Endothelial cell of umbilical vein (primary cell): ENCODE measurements around the gene LSM14B. TPM values are rescaled to one million over a fixed set of nuclear protein-coding genes. Genes with fewer than 3 reads are reported as not detected.

ENCODE experiments used
- BruUV-seq: library from RNA; stranded (reverse); fragments of 400-500 nt; replicated peaks from 2 replicates; lab custom pipeline; 2021; lab: Mats Ljungman, UMichigan
- CTCF ChIA-PET: fragments of 300-600, 350-600 bp; sonication (Branson Sonifier 250); formaldehyde crosslinking; loops from one replicate; lab custom pipeline; 2021; ENCODE audit warnings: antibody characterized with exemption, inconsistent platforms; lab: Charles Lee
- POLR2A ChIA-PET: fragments of 300-600, 350-600 bp; sonication (Branson Sonifier 250); formaldehyde crosslinking; loops from one replicate; lab custom pipeline; 2021; ENCODE audit warnings: antibody characterized with exemption, inconsistent platforms; lab: Charles Lee
- DNase-seq: peaks from one replicate; pipeline ENCODE4 v3.0.0-alpha.2; 2011; ENCODE audit warnings: low read depth, low spot score
- FAIRE-seq: peaks from 2 replicates; lab custom pipeline; 2011; peaks lifted over from hg19 to GRCh38; lab: Jason Lieb, UNC
- H2AFZ ChIP-seq: 2 replicates; pipeline ENCODE4 v1.6.0; 2012; ENCODE audit warnings: low read depth, low read length, control low read depth, inconsistent platforms
- H3K27ac ChIP-seq: 2 replicates; pipeline ENCODE4 v1.5.1; 2011; ENCODE audit warnings: low read depth, mild to moderate bottlenecking, control low read depth, low read length, moderate library complexity; ENCODE audit not compliant: insufficient read depth
- H3K27me3 ChIP-seq, 2 experiments: 2 replicates each; pipeline versions ENCODE4 v1.6.0 to v1.6.1; 2011; ENCODE audit warnings: low read length in 2 of 2, mixed read lengths in 1 of 2; ENCODE audit not compliant: control insufficient read depth in 2 of 2, insufficient read depth in 2 of 2
- H3K36me3 ChIP-seq, 2 experiments: 2 replicates in 1 of 2; 3 replicates in 1 of 2; pipeline ENCODE4 v1.5.1; 2011; ENCODE audit warnings: low read length in 2 of 2, mild to moderate bottlenecking in 1 of 2, moderate library complexity in 1 of 2; ENCODE audit not compliant: control insufficient read depth in 2 of 2, insufficient read depth in 2 of 2; ENCODE audit errors: extremely low read depth in 1 of 2
- H3K4me1 ChIP-seq: 3 replicates; pipeline ENCODE4 v1.5.1; 2011; ENCODE audit warnings: mild to moderate bottlenecking, low read length; ENCODE audit not compliant: control insufficient read depth, insufficient read depth; ENCODE audit errors: extremely low read depth
- H3K4me2 ChIP-seq: 2 replicates; pipeline ENCODE4 v1.6.1; 2011; ENCODE audit warnings: low read length, control low read depth, mixed read lengths; ENCODE audit not compliant: insufficient read depth
- H3K4me3 ChIP-seq, 3 experiments: fragments of 200-600 bp in 1 of 3; sonication (generic), shearing (Covaris generic) in 1 of 3; replicated peaks in 1 of 3; 2 replicates each; pipeline ENCODE4 v1.5.1; 2011 to 2016; ENCODE audit warnings: control low read depth in 3 of 3, low read length in 3 of 3, mild to moderate bottlenecking in 2 of 3, inconsistent platforms in 1 of 3, low read depth in 1 of 3, moderate library complexity in 1 of 3; ENCODE audit not compliant: insufficient read depth in 1 of 3
- H3K79me2 ChIP-seq: 2 replicates; pipeline ENCODE4 v1.6.0; 2012; ENCODE audit warnings: low read length, inconsistent platforms; ENCODE audit not compliant: control insufficient read depth, insufficient read depth
- H3K9ac ChIP-seq: replicated peaks from 2 replicates; pipeline ENCODE3; 2011; ENCODE audit warnings: low read length, control low read depth; ENCODE audit not compliant: insufficient read depth; ENCODE audit errors: extremely low read depth
- H3K9me1 ChIP-seq: replicated peaks from 3 replicates; pipeline ENCODE4 v1.6.0; 2011; ENCODE audit warnings: mild to moderate bottlenecking, low read length; ENCODE audit not compliant: control insufficient read depth, insufficient read depth; ENCODE audit errors: extremely low read depth
- H3K9me3 ChIP-seq: replicated peaks from 2 replicates; pipeline ENCODE4 v1.5.1; 2012; ENCODE audit warnings: low read length, inconsistent platforms; ENCODE audit not compliant: control insufficient read depth, insufficient read depth
- H4K20me1 ChIP-seq: replicated peaks from 2 replicates; pipeline ENCODE3; 2011; ENCODE audit warnings: mild to moderate bottlenecking, low read length; ENCODE audit not compliant: control insufficient read depth, insufficient read depth; ENCODE audit errors: extremely low read depth
- EZH2 ChIP-seq: IDR thresholded peaks from 2 replicates; pipeline ENCODE4 v1.6.1; 2012; ENCODE audit warnings: borderline replicate concordance, low read depth, mild to moderate bottlenecking, moderate library complexity, low read length, inconsistent platforms; ENCODE audit not compliant: severe bottlenecking
- FOS ChIP-seq: IDR thresholded peaks from 2 replicates; pipeline ENCODE4 v1.6.1; 2011; ENCODE audit warnings: mild to moderate bottlenecking, low read length, moderate library complexity, borderline replicate concordance; ENCODE audit not compliant: insufficient read depth
- GATA2 ChIP-seq: IDR thresholded peaks from 2 replicates; pipeline ENCODE4 v1.7.0; 2011; ENCODE audit warnings: low read depth, mild to moderate bottlenecking, moderate library complexity, mixed read lengths, low read length; ENCODE audit not compliant: insufficient read length, insufficient read depth
- JUN ChIP-seq: IDR thresholded peaks from 2 replicates; pipeline ENCODE4 v1.6.1; 2011; ENCODE audit warnings: borderline replicate concordance, low read depth; ENCODE audit not compliant: insufficient read length, insufficient read depth
- MYC ChIP-seq: IDR thresholded peaks from one replicate; pipeline ENCODE4 v1.6.1; 2011; ENCODE audit warnings: mild to moderate bottlenecking, low read depth, low read length
- POLR2A ChIP-seq: IDR thresholded peaks from 2 replicates; pipeline ENCODE4 v1.6.1; 2012; ENCODE audit warnings: low read depth, mild to moderate bottlenecking, control low read depth, low read length
- POLR2AphosphoS5 ChIP-seq: IDR thresholded peaks from 2 replicates; pipeline ENCODE4 v1.6.1; 2012; ENCODE audit warnings: low read depth, mild to moderate bottlenecking, control low read depth, low read length, moderate library complexity; ENCODE audit not compliant: insufficient read depth
- dilution Hi-C: fragments of 300-500 bp; cut with MboI; formaldehyde crosslinking; loops from one replicate; pipeline ENCODE4 v1.15.0; 2019; ENCODE audit warnings: low sequenced_read_pairs; ENCODE audit not compliant: extremely low pct_ligation_motif_present
- intact Hi-C: fragments of 100-400 bp; cut with micrococcal nuclease; formaldehyde crosslinking; loops from one replicate; pipeline ENCODE4 v1.10.0; 2022
- polyA plus RNA-seq, 4 experiments: library from polyadenylated mRNA; depleted of rRNA in 3 of 4; stranded (reverse) in 3 of 4; unstranded in 1 of 4; fragments of >200 nt; gene quantifications; 2 replicates each; pipeline versions ENCODE4 v1.2.1 to v1.2.3, GENCODE V29; 2011 to 2012; ENCODE audit warnings: missing spikeins in 1 of 4
- total RNA-seq: library from RNA; stranded (reverse); gene quantifications from 2 replicates; pipeline ENCODE4 v1.2.3, GENCODE V29; 2021
- TF ChIP-seq, protein P1 (sequence below): IDR thresholded peaks from 2 replicates; pipeline ENCODE4 v1.6.1; 2011; ENCODE audit not compliant: insufficient read depth, insufficient read length
- TF ChIP-seq, protein P2 (sequence below), 2 donors: IDR thresholded peaks; 1 replicate in 1 of 2; 2 replicates in 1 of 2; pipeline ENCODE4 v1.5.1; 2011; ENCODE audit warnings: low read length in 2 of 2, mild to moderate bottlenecking in 2 of 2, moderate library complexity in 2 of 2, control low read depth in 1 of 2, inconsistent platforms in 1 of 2, low read depth in 1 of 2; ENCODE audit not compliant: insufficient read depth in 1 of 2; ENCODE audit errors: extremely low read depth in 1 of 2

The LSM14B gene
- total and polyA plus RNA-seq, 2 donors (not counting 3 experiments of a cell fraction or from before 2014, with no cell fraction given), result 32.5 to 34.0 TPM

DNA sequence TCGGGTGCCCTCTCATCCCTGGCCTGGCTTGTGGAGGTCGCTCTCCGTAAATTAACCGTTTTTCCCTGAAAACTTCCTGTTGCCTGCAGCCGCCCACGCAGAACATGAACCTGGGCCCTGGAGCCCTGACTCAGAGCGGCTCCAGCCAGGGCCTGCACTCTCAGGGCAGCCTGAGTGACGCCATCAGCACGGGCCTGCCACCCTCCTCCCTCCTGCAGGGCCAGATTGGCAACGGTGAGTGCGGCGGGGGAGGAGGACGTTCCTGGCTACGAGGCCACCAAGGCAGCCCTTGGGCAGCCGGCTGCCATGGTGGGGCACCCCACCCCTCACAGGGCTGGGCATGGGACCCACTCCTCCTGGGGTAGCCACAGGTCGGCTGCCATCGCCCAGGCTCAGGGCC lies 39.1 kb downstream of the LSM14B start:
- ChIA-PET POLR2A (no interaction called here), CTCF (no interaction called here)
- Histone ChIP-seq H3K36me3 (peaks cover 11 to 43% of the 10 kb centered on the region in 2 experiments), H3K9me3 (no peaks in the 10 kb centered on the region), H3K4me1 (no peaks in the 10 kb centered on the region), H3K79me2 (peaks cover 27% of the 10 kb centered on the region), H3K27ac (no peak overlapping the region), H3K4me3 (no peak overlapping the region), H3K9me1 (no peaks in the 10 kb centered on the region), H3K27me3 (no peaks in the 10 kb centered on the region), H3K9ac (no peak overlapping the region), H3K4me2 (no peak overlapping the region), H2AFZ (no peak overlapping the region), H4K20me1 (peaks cover 2% of the 10 kb centered on the region)
- FAIRE-seq (no peak), DNase-seq (no peak)
- dilution Hi-C loops, result no loop called here
- no TSS peak for BruUV-seq
- intact Hi-C loops, result no loop called here
- TF ChIP-seq, protein P1, sequence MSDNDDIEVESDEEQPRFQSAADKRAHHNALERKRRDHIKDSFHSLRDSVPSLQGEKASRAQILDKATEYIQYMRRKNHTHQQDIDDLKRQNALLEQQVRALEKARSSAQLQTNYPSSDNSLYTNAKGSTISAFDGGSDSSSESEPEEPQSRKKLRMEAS, result no peak
- TF ChIP-seq FOS, result no peak
- no peak for TF ChIP-seq GATA2
- TF ChIP-seq POLR2AphosphoS5, result no peak
- TF ChIP-seq, protein P2, sequence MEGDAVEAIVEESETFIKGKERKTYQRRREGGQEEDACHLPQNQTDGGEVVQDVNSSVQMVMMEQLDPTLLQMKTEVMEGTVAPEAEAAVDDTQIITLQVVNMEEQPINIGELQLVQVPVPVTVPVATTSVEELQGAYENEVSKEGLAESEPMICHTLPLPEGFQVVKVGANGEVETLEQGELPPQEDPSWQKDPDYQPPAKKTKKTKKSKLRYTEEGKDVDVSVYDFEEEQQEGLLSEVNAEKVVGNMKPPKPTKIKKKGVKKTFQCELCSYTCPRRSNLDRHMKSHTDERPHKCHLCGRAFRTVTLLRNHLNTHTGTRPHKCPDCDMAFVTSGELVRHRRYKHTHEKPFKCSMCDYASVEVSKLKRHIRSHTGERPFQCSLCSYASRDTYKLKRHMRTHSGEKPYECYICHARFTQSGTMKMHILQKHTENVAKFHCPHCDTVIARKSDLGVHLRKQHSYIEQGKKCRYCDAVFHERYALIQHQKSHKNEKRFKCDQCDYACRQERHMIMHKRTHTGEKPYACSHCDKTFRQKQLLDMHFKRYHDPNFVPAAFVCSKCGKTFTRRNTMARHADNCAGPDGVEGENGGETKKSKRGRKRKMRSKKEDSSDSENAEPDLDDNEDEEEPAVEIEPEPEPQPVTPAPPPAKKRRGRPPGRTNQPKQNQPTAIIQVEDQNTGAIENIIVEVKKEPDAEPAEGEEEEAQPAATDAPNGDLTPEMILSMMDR (IDR thresholded peaks at IDR 0.05; ENCODE audit: extremely low read depth in 1 of 2, insufficient read depth in 1 of 2, low read depth in 1 of 2, low read length in 2 of 2), result no peak
- no peak for TF ChIP-seq EZH2
- TF ChIP-seq JUN, result no peak
- TF ChIP-seq MYC, result no peak
- no peak for TF ChIP-seq POLR2A
